Right lobe of liver (tissue), 4 donors: ENCODE data around the gene C16orf87.

Experiments used
- POLR2A ChIP-seq: fragments of 450-650 bp; IDR thresholded peaks from one replicate; pipeline ENCODE4 v1.6.1; 2017; ENCODE audit warnings: antibody characterized with exemption, mild to moderate bottlenecking
- TF ChIP-seq, protein P1 (sequence below), 4 donors: fragments of 200-600 bp in 3 of 4; fragments of 450-650 bp in 1 of 4; IDR thresholded peaks; one replicate each; pipeline versions ENCODE4 v1.5.1 to v1.8.0; 2016 to 2022; ENCODE audit warnings: antibody characterized with exemption in 4 of 4, mild to moderate bottlenecking in 2 of 4
- donor health status: DM: no; HTN: no; CAD: no.
- donor health status: DM: no; HTN: no; CAD: no.
- donor health status: DM: no; HTN: yes; CAD: no.

- TF ChIP-seq, protein P1, sequence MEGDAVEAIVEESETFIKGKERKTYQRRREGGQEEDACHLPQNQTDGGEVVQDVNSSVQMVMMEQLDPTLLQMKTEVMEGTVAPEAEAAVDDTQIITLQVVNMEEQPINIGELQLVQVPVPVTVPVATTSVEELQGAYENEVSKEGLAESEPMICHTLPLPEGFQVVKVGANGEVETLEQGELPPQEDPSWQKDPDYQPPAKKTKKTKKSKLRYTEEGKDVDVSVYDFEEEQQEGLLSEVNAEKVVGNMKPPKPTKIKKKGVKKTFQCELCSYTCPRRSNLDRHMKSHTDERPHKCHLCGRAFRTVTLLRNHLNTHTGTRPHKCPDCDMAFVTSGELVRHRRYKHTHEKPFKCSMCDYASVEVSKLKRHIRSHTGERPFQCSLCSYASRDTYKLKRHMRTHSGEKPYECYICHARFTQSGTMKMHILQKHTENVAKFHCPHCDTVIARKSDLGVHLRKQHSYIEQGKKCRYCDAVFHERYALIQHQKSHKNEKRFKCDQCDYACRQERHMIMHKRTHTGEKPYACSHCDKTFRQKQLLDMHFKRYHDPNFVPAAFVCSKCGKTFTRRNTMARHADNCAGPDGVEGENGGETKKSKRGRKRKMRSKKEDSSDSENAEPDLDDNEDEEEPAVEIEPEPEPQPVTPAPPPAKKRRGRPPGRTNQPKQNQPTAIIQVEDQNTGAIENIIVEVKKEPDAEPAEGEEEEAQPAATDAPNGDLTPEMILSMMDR (IDR thresholded peaks at IDR 0.05) = no peak
- no peak for TF ChIP-seq POLR2A
Observed at GRCh38 chr16:46842192-46842895, 11.4 kb upstream of the C16orf87 start.
